ENCODE results near the gene SLC16A10.

Gene SLC16A10

DNA sequence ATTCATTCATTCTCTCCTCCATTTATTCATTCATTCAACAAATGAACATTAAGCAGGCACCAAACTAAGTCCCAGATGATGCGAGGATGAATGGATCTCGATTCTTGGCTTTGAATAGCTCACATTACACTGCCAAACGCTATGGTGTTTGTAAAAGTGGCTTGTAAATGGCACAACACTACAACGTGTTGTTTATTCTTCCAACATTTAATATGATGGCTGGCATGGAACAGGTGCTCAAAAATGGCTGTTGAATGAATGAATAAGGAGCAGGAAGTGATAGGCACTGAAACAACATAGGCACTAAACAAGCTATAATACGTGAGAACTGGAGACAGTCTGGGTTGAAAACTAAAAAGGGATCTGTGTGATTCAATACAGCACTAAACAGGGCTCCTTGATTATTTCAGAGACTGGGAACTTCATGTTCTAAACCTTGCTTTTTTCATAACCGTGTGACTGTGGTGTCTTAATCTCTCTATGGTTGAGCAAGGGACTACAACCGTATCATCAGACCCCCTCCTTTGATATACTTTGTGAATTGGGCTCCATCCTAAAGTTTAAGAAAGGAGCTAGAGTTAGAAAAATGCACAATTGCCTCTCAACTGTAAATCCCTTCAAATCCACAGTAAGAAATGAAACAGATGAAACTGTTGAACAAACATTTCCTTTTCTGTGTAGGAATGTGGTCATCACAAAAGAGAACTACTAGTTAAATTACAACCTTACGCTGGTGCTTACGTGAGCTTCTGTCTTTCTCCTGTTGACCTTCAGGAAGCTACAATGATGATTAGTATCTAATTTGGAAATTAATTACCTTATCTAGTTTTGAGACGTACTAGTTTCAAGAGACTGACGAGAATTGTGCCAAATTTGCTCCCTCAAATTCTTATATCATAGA, 16.9 kb upstream of the SLC16A10 start:
- no peak overlapping the region for H3K4me3 ChIP-seq (ENCODE audit: low read length)
- TF ChIP-seq CTCF (conservative IDR thresholded peaks at IDR 0.05; ENCODE audit: low read depth, low read length): no peak
- no peak for DNase-seq (ENCODE audit: low read depth)

DNA sequence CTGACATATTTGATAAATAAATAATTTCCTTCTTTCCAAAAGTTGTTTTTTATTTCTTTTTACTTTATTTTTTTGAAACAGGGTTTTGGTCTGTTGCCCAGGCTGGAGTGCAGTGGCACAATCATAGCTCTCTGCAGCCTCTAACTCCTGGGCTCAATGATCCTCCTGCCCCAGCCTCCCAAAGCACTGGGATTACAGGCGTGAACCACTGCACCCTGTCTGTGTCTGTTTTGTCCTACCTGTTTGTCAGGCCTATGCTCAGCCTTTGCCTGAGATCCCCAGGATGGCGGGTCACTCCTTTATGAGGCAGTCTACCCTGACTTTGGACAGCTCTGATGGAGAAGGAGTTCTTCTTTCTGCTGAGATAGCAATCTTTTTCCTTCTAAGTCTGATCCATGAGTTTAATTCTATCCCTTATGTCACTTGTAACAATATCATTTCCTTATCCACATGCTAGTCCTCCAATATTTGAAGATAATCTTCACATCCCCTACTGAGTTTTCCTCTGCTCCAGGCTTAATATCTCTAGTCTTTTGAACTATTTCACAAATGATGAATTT, 14.4 kb upstream of the SLC16A10 start:
- DNase-seq (ENCODE audit: low read depth): no peak

GRCh38 chr6:111074311-111074710, 13.0 kb upstream of the SLC16A10 start:
- no peak for DNase-seq (ENCODE audit: low read depth)
- no peak for TF ChIP-seq CTCF (conservative IDR thresholded peaks at IDR 0.05; ENCODE audit: low read depth, low read length)
- no peak overlapping the region for H3K4me3 ChIP-seq (ENCODE audit: low read length)

More for the DNA sequence above, 14.4 kb upstream of the SLC16A10 start:
- no peak for TF ChIP-seq CTCF (conservative IDR thresholded peaks at IDR 0.05; ENCODE audit: low read depth, low read length)
- H3K4me3 ChIP-seq (ENCODE audit: low read length): no peak overlapping the region

DNA sequence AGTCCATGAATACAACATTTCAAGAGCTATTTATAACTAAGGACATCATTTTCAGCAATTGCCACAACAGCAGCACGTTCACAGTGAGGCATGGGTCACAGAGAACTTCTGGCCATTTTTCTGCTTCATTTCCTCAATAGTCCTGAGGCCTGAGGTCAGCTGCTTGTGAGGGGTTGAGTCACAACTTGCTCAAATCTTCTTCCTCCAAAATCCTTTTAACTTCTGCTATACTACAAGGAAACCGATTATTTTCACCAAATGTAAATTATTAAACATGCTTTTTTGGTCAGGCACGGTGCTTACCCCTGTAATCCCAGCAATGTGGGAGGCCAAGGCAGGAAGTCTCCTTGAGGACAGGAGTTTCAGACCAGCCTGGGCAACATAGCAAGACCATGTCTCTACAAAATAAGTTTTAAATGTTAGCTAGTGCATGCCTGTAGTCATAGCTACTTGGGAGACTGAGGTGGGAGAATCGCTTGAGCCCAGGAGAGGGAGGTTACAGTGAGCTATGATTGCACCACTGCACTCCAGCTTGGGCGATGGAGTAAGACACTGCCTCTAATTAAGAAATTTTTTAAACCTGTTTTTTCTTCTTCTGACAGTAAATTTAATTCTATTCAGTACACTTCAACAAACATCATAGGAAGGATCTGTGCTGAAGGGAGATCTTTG, 11.1 kb upstream of the SLC16A10 start:
- no peak overlapping the region for H3K4me3 ChIP-seq (ENCODE audit: low read length)
- no peak for TF ChIP-seq CTCF (conservative IDR thresholded peaks at IDR 0.05; ENCODE audit: low read depth, low read length)
- DNase-seq (ENCODE audit: low read depth): no peak

DNA sequence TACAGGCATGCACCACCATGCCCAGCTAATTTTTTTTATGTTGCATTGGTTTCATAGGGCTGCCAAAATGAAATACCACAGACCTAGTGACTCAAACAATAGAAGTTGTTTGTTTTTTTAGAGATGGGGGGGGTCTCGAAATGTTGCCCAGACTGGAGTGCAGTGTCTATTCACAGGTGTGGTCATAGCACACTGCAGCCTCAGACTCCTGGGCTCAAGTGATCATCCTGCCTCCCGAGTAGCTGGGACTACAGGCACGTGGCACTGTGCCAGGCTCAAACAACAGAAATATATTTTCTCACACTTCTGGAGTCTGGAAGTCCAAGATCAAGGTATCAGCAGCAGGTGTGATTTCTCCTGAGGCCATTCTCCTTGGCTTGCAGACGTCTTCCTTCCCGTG, 6.6 kb upstream of the SLC16A10 start:
- no peak overlapping the region for H3K4me3 ChIP-seq (ENCODE audit: low read length)
- DNase-seq (ENCODE audit: low read depth): no peak
- no peak for TF ChIP-seq CTCF (conservative IDR thresholded peaks at IDR 0.05; ENCODE audit: low read depth, low read length)

DNA sequence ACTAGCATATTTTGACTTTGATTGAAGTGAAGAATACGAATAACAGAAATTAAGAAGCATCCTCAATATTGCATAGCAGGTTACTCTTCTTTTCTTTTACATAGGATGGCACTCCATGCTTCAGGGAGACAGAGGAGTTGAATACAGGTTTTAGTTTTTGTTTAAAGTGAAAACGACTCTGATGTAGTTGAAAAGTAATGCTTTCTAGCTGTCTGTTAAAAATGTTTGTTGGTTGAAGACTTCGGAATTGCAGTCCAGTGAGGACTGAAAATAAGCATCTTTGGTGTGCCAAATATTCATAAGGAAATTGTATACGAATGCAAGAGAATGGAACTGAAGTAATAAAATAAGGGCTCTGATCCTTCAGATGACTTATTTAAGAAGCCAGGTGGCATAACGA, 618 bp upstream of the SLC16A10 start:
- no peak for DNase-seq (ENCODE audit: low read depth)
- TF ChIP-seq CTCF (conservative IDR thresholded peaks at IDR 0.05; ENCODE audit: low read depth, low read length): no peak

More for the DNA sequence above, 618 bp upstream of the SLC16A10 start:
- peak overlapping the region; percentile 44 for H3K4me3 ChIP-seq (ENCODE audit: low read length)

Data from retinal pigment epithelial cell (primary cell).